ENCODE measurements around the gene CD6. TPM values are rescaled to one million over a fixed set of nuclear protein-coding genes. Genes with fewer than 3 reads are reported as not detected.

CD6 gene
- total RNA-seq, 1 donor from 2014 or later, result 6.1 TPM

GRCh38 chr11:61004761-61005181, 33.3 kb downstream of the CD6 start:
- DNase-seq (no peak), ATAC-seq (no peak)
- no peaks in the 10 kb centered on the region for H3K9me3 ChIP-seq
- peaks cover 24% of the 10 kb centered on the region for H3K27me3 ChIP-seq (ENCODE audit: low read depth)
- peaks cover 14% of the 10 kb centered on the region for H3K4me1 ChIP-seq
- no peaks in the 10 kb centered on the region for H3K36me3 ChIP-seq
- no peak overlapping the region for H3K4me3 ChIP-seq
- intact Hi-C loops (cut with DNase I), result no loop called here
- no peak for TF ChIP-seq CTCF (IDR thresholded peaks at IDR 0.05)
- no peak overlapping the region for H3K27ac ChIP-seq

DNA sequence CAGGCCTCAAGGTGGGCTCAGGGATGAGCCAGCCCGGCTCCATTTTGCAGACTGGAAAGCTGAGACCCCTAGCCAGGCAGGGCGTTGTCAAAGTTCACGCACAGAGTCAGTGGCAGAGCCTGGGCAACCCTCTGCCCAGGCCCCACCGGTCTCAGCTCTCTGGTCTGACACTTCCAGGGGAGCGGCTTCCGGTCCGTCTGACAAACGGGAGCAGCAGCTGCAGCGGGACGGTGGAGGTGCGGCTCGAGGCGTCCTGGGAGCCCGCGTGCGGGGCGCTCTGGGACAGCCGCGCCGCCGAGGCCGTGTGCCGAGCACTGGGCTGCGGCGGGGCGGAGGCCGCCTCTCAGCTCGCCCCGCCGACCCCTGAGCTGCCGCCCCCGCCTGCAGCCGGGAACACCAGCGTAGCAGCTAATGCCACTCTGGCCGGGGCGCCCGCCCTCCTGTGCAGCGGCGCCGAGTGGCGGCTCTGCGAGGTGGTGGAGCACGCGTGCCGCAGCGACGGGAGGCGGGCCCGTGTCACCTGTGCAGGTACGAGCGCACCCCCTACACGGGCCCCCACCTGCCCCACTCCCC, 36.0 kb downstream of the CD6 start:
- no peak for TF ChIP-seq CTCF (IDR thresholded peaks at IDR 0.05)
- Histone ChIP-seq H3K4me3 (peak overlapping the region; percentile 54), H3K9me3 (no peaks in the 10 kb centered on the region), H3K27ac (no peak overlapping the region), H3K36me3 (no peaks in the 10 kb centered on the region), H3K27me3 (ENCODE audit: low read depth) (peaks cover 24% of the 10 kb centered on the region), H3K4me1 (peaks cover 19% of the 10 kb centered on the region)
- peak; percentile 57 to 63 for ATAC-seq
- intact Hi-C loops (cut with DNase I), result no loop called here
- no peak for DNase-seq

DNA sequence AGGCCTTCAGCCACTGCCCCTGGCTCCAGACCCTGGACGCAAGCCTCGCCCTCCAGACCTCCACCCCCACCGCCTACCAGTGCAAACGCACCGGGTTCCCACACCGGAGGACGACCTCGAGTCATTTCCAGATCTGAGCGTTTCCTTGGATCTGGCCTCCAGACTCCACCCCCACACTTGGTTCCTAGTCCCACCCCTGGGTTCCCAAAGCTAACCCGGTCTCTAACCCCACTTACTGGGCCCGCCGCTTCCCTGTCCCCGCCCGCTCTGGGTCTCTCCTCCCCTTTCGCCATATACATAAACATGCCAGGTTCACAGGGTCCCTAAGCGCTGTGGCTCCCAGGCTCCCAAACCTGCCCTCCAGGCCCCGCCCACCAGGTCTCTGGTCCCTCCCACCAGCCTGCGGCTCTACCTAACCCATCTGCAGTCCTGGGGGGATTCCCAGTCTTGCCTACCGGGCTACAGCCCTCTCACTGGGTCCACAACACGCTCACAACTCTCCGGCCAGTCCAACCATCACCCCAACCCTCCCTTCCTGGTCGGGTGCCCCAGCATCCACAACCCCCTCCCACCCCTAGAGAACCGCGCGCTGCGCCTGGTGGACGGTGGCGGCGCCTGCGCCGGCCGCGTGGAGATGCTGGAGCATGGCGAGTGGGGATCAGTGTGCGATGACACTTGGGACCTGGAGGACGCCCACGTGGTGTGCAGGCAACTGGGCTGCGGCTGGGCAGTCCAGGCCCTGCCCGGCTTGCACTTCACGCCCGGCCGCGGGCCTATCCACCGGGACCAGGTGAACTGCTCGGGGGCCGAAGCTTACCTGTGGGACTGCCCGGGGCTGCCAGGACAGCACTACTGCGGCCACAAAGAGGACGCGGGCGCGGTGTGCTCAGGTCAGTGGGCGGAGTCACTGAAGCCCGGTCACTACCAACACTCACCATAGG, 36.7 kb downstream of the CD6 start:
- H3K27ac ChIP-seq, result no peak overlapping the region
- intact Hi-C loops (cut with DNase I), result no loop called here
- ATAC-seq (peak; percentile 39 to 43), DNase-seq (no peak)
- peaks cover 19% of the 10 kb centered on the region for H3K4me1 ChIP-seq
- TF ChIP-seq CTCF (IDR thresholded peaks at IDR 0.05), result no peak
- peaks cover 28% of the 10 kb centered on the region for H3K27me3 ChIP-seq (ENCODE audit: low read depth)
- no peaks in the 10 kb centered on the region for H3K9me3 ChIP-seq
- H3K4me3 ChIP-seq, result peak overlapping the region; percentile 54
- no peaks in the 10 kb centered on the region for H3K36me3 ChIP-seq

DNA sequence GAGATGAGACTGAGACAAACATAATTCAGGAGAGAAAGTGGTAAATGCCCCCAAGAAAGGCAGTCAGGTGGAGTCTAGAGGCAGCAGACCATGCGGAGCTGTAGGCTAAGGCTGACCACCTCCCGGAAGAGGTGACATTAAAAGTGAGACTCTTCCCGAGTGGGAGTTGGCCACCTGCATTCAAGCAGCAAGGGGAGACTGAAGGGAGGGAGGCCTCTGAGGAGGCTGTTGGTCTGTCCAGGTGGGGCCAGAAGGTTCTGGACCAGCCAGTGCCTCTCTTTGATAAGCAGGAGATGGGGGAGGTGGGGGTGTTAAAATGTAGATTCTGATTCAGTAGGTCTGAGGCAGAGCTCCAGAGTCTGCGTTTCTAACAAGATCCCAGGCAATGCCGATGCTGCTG, 37.5 kb downstream of the CD6 start:
- Histone ChIP-seq H3K27ac (no peak overlapping the region), H3K4me3 (no peak overlapping the region), H3K27me3 (ENCODE audit: low read depth) (peaks cover 28% of the 10 kb centered on the region), H3K4me1 (peaks cover 19% of the 10 kb centered on the region), H3K9me3 (no peaks in the 10 kb centered on the region), H3K36me3 (no peaks in the 10 kb centered on the region)
- TF ChIP-seq CTCF (IDR thresholded peaks at IDR 0.05), result no peak
- DNase-seq, result no peak
- no peak for ATAC-seq
- intact Hi-C loops (cut with DNase I), result no loop called here

GRCh38 chr11:61009392-61010275, 38.2 kb downstream of the CD6 start:
- Histone ChIP-seq H3K36me3 (no peaks in the 10 kb centered on the region), H3K27ac (no peak overlapping the region), H3K9me3 (no peaks in the 10 kb centered on the region), H3K27me3 (ENCODE audit: low read depth) (peaks cover 28% of the 10 kb centered on the region), H3K4me3 (no peak overlapping the region), H3K4me1 (peaks cover 19% of the 10 kb centered on the region)
- ATAC-seq (no peak), DNase-seq (no peak)
- TF ChIP-seq CTCF (IDR thresholded peaks at IDR 0.05), result no peak
- intact Hi-C loops (cut with DNase I), result no loop called here
